HPDE6-E6E7 (cell line): Measurements from ENCODE around the gene ARMH2.
"Not testable (repeated sequence)": the region's sequence is repeated elsewhere in the genome, so short reads cannot be mapped to it uniquely, and the experiment has no call there.

ENCODE experiments used
- DNase-seq: peaks from one replicate; pipeline ENCODE4 v3.0.0; 2011; ENCODE audit warnings: missing footprints; ENCODE audit errors: extremely low spot score

Gene ARMH2

GRCh38 chr6:24764833-24765828, 33.6 kb downstream of the ARMH2 start:
- not testable (repeated sequence) for DNase-seq

GRCh38 chr6:24763578-24763977, 35.1 kb downstream of the ARMH2 start:
- no peak for DNase-seq

DNA sequence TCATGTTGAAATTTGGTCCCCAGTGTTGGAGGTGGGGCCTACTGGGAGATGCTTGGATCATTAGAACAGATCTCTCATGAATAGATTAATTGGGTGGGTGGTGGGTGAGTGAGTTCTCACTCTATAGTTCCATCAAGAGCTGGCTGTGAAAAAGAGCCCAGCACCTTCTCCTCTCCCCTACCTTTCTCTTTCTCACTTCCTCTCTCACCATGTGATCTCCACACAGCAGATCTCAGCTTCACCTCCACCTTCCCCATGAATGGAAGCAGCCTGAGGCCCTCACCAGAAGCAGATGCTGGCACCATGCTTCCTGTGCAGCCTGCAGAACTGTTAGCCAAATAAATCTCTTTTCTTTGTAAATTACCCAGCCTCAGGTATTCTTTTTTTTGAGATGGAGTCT, 36.9 kb downstream of the ARMH2 start:
- DNase-seq = no peak

DNA sequence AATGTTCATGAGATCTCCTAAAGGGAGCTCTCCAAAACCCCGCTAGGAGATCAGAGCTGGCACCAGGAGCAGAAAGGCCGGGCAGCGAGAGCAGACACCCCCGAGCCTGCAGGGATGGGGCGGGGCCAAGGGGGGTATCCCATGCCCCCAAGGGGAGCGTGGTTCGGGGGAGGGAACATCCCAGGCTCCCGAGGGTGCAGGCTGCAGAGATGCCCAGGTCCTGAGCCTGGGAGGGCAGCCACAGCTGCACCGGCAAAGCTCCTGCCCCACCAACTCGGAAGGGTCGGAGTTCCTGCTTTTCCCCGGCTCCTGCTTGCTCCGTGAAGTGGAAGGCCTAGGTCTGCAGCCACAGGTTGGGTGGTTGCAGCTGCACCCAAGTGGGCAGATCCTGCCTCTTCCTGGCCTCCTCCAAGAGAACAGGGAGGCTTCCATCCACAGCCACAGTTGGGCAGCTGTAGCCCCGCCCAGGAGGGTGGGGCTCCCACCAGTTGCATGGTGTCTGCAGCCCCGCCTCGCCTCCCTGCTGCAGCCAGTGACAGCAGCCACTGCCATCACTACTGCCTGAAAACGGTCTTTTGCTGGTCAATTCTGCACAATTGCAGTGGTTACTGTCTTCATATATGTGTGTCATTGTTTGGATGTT, 37.4 kb downstream of the ARMH2 start:
- no peak for DNase-seq

DNA sequence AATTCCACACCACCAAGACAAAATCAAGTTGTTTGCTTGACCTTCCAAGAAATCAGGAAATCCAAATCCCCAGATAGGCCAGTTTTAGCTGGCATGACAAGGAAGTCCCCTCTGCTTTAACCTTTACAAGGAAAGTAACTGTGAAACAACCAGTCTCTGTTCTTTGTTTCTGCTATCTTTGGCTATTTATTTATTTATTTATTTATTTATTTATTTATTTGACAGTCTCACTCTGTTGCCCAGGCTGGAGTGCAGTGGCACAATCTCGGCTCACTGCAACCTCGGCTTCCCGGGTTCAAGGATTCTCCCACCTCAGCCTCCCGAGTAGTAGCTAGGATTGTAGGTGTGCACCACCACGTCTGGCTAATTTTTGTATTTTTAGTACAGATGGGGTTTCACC, 38.5 kb downstream of the ARMH2 start:
- DNase-seq = no peak

- no peak for DNase-seq
Measured at GRCh38 chr6:24759718-24760117, 39.0 kb downstream of the ARMH2 start.

- no peak for DNase-seq
Measured at GRCh38 chr6:24757611-24758010, 41.1 kb downstream of the ARMH2 start.

DNA sequence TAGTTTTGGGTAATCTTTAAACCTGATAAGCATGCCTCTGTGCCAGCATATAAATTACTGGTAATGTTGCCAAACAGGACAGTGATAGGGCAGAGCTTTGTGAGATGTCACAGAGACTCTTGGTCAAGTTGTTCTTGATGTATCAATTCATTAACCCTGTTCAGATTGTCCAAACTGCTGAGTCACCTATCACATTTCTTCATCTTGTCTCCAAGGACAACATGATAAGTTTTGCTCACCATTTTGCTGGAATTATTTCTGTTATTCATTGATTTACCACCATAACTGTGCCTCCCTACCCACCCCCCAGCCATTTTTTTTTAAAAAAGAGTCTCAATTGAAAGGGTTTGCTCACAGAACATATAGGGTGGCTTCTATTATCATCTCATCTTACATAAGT, 43.4 kb downstream of the ARMH2 start:
- no peak for DNase-seq

DNA sequence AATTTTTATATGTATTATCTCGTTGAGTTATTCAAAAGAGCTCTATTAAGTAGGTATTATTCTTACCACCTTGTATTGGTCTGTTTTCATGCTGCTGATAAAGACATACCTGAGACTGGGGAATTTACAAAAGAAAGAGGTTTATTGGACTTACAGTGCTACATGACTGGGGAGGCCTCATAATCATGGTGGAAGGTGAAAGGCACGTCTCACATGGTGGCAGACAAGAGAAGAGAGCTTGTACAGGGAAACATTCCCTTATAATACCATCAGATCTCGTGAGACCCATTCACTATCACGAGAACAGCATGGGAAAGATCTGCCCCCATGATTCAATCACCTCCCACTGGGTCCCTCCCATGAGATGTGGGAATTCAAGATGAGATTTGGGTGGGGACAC, 44.3 kb downstream of the ARMH2 start:
- not testable (repeated sequence) for DNase-seq

- DNase-seq = no peak
Measured at GRCh38 chr6:24753545-24753944, 45.2 kb downstream of the ARMH2 start.

DNA sequence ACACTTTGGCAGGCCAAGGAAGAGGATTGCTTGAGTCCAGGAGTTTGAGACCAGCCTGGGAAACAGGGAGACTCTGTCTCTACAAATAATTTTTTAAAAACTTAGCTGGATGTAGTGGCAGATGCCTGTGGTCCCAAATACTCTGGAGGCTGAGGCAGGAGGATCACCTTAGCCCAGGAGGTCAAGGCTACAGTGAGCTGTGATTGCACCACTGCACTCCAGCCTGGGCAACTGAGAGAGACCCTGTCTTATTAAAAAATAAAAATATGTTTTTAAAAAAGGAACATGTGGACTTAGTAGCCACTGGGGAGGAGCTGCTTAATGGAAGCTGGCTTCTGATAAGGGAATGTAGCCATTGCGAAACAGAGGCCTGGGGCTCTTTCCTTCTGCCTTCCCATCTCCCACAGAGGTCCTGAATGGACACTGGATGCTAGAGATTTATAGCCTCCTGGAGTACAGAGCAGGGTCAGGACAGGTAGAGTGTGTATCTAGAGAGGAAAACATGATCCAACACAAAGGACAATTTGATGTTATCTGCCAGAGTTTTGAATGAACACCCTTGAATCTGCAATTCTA, 45.7 kb downstream of the ARMH2 start:
- no peak for DNase-seq

- DNase-seq = no peak
Measured at GRCh38 chr6:24752503-24752902, 46.2 kb downstream of the ARMH2 start.

- DNase-seq = not testable (repeated sequence)
Measured at GRCh38 chr6:24750878-24751277, 47.8 kb downstream of the ARMH2 start.

GRCh38 chr6:24749297-24749696, 49.4 kb downstream of the ARMH2 start:
- DNase-seq = no peak
